NCI-H187 (cell line): ENCODE measurements around the gene KMO.

Experiments
- DNase-seq, 2 experiments: peaks; one replicate each; lab custom pipeline; 2025; lab: John Stamatoyannopoulos, UW

The KMO gene

DNA sequence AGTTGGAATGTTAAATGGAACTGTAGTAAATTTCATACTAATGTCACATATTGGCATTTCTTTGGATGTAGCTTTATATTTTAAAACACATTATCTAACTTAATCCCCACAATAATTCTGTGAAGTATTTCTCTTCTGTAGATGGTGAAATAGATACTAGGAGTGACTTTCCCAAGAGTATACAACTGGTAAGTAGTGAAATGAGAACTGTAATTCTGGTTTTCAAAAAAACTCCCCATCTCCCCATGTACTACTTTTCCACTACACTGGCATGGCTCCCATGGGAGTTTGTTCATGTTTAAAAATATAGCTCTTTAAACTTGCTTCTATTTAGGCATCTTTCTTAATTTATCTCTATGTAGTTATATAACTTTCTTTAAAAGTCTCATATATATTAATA is 97.8 kb downstream of the KMO start:
- no peak for DNase-seq

DNA sequence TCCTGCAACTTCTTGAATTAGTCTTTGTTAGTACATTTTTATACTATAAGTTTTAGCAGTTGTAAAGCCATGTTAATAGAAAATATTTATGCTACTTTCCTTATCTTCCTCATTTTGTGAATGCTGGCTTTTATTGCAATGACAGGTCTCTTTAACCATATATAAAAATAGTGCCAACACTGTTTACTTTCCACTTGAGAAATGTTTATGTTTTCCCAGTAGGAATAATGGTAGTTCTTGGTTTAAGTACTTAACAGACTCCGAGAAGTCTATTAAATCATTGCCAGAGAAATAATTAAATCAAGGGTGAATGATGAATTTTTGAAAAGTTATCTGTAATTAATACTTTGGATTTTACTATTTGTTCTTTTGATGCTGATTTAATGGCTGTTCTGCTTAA is 98.3 kb downstream of the KMO start:
- DNase-seq = no peak

- no peak for DNase-seq
Measured at GRCh38 chr1:241630899-241631298, 98.7 kb downstream of the KMO start.

- no peak for DNase-seq
Measured at GRCh38 chr1:241631674-241632073, 99.5 kb downstream of the KMO start.

DNA sequence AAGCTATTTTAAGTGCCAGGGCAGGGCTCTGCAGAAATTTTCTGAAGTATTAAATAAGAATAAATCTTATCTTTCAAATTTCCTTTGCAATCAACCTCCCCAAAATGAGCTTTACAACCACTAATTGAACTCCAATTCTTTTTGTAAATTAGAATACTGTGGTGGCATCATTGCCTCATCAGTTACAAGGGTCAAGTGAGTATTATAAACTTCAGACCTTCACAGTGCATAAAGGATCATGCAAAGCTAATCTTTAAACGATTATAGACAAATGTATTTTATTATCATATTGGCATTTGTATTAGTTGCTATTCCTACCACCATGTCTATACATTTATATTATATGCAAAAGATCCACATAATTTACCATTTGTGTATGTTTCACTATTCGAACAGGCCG is 100.8 kb downstream of the KMO start:
- no peak for DNase-seq

DNA sequence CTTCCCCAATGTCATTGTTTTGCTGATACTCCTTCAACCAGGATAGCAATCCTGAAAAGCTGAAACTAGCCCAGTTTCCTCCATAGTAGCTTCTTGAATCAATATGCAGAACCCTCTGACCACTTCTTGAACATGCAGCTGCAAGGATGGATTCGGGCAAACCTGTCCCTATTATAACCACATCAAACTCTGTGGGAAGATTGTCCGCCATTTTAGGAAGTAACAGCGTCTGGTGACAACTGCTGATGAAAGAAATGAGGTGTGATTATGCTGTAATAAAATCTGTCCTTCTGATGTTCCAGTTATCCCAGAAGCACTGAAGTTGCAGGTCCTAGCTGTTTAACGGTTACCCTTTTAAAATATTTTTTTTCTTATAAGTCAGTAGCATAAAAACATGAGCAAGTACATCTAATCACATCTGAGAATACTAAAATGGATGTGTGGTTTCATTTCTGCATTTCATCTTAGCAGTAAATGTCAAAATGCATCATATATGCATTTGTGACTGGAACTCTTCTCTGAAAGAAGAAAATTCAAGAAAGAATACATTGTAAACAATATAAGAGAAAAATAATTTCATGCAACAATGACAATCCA is 103.5 kb downstream of the KMO start:
- no peak for DNase-seq

DNA sequence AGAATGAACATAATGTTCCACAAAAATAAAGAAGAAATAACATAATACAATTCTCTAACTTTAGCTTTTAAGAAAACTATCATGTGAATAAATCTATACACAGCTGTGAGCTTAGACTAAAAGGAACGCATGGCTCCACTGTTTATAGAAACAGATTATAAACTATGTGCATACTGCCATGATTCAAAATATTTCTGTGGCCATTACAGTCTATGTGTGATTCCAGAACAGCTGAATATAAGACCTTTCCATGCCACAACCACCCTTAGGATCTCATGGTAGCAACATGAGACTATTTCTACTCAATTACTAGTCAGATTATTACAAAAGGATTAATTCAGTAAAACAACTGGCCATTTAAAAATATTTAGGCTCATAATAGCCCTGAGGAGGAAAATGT is 104.1 kb downstream of the KMO start:
- DNase-seq = no peak

DNA sequence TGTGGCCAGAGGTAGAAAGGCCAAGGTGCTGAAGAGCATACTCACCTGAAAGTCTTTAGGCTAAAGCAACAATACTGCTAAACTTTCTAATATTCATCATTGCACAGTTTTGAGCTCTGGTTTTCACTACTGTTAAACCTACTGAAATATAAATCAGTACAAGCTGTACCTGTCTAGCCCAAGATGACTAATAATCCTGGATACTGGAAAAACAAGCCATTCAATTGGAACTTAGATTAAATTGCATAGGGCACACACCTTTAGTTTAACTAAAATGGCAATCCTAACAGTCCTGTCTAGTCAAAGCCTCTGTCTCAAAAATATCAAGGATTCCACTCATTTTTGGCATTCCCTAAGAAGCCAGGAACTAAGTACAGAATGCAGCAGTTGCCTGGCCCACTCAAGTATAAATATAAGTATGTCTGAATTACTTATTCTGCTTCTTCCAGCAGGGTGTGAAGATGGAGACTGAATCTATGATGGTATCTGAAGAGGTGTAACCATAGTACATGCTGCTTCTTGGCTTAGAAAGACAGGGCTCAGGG is 104.9 kb downstream of the KMO start:
- no peak for DNase-seq

DNA sequence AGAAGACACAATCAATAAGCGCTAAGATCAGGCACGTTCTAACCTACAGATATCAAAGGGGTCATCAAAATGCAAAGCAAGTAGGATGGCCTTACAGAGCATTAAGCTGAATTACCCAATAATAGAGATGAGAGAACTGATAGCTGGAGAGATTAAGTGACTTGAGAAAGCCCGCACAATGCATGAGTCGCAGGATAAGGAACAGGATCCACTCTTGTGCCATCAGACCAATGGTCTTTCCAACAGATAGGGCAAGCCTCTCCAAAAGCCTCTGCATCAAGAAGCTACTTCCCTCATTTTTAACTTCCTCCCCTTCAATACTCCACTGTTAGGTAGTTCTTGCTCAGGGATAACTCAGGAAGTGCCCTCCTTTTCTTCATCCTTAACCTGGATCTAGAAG is 105.4 kb downstream of the KMO start:
- DNase-seq = no peak

DNA sequence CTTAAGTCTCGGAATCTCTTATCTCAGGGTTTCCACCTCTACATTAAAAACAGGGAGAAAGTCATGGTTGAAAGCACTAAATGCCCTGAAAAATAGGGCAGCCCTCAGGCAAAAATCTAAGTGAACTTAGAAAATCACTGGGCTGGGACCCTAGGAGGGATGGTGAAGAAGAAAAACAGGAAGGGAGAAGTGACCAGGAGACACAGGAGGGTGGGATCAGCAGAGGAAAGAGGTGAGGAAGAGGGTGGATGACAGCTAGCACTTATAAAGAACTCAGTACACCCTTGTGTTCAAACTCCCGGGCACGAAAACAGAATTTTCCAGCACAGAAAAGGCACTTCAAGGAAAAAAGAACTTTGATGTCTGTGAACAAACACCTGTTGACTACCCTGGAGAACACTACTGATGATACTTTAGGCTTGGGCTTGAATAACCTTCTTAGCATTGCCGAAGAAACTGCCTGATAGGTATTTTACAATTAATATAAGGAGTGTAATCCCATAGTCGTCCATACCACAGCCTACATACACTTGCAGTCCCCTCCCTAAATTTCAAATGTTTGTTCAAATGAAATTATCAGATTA is 106.0 kb downstream of the KMO start:
- DNase-seq = no peak

- no peak for DNase-seq
Measured at GRCh38 chr1:241638909-241639622, 106.9 kb downstream of the KMO start.

DNA sequence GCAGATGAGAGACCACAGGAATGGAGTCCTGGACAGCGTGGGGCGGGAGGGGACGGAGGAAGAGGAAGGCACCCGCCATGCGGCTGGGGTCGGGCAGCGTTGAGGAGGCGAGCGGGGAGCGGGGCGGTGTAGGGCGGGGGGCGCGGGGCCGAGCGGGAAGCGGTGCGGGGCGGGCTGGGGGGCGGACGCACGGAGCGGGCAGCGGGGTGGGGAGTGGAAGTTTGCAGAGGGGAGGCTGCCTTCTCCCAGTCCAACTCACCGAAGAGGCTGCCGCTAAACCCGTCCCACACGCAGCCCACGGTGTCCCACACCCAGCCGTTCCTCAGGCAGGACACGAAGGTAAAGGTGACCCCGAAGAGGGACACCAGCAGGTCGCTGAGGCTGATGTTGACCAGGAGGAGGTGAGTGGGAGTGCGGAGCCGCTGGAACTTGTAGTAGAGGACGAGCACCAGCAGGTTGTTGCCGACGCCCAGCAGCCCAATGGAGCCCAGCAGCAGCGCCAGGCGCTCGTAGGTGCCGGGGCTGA is 107.5 kb downstream of the KMO start:
- DNase-seq = no peak

GRCh38 chr1:241640149-241640866 is 108.1 kb downstream of the KMO start, which contains the start of the genes CHML and OPN3:
Gene CHML, minus strand, starts transcription at chr1:241640369. Its CDS starts 4,603 bp downstream, at chr1:241635766.
Gene OPN3, minus strand, starts transcription at chr1:241640369. Its CDS starts 115 bp downstream, at chr1:241640254.
- DNase-seq = peak; percentile 44 to 80

- DNase-seq = no peak
Measured at GRCh38 chr1:241640867-241641622, 108.9 kb downstream of the KMO start.

- no peak for DNase-seq
Measured at GRCh38 chr1:241641773-241642592, 109.8 kb downstream of the KMO start.

GRCh38 chr1:241642593-241642944 is 110.4 kb downstream of the KMO start:
- DNase-seq = no peak

GRCh38 chr1:241644259-241644658 is 112.1 kb downstream of the KMO start:
- DNase-seq = no peak

DNA sequence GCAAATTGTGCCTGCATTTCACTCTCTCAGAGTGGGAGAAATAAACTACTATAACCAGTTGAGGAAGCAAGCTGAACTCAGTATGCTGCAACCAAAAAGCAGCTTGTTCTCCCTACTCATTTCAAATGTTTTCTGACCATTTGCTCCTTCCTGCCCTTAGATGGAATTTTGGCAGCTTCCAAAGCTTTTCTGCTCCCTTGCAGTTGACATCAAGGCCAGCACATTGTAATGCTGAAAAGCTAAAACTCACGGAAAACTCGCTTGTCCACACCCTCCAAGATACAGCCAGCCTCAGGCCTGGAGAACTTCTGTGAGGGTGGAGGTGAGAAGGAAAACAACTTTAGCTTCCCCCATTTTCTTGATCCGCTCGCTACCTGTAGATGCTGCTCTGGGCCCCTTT is 113.0 kb downstream of the KMO start:
- DNase-seq = no peak
